GDM1 (cell line): Measurements from ENCODE around the gene PEAK1.

Experiments
- DNase-seq: peaks from one replicate; lab custom pipeline; 2025; lab: John Stamatoyannopoulos, UW

Gene PEAK1

GRCh38 chr15:77419836-77420609, at the start of gene PEAK1:
TSS of gene PEAK1 (minus strand) at chr15:77420104. CDS start at chr15:77181926, 238,178 bp downstream.
- DNase-seq, result peak; percentile 98

GRCh38 chr15:77468896-77469295, 49.0 kb upstream of the PEAK1 start:
- DNase-seq, result no peak

GRCh38 chr15:77466521-77466920, 46.6 kb upstream of the PEAK1 start:
- no peak for DNase-seq

- no peak for DNase-seq
Measured at GRCh38 chr15:77464129-77464865, 44.4 kb upstream of the PEAK1 start.

GRCh38 chr15:77461486-77461885, 41.6 kb upstream of the PEAK1 start:
- no peak for DNase-seq

GRCh38 chr15:77459031-77459430, 39.1 kb upstream of the PEAK1 start:
- no peak for DNase-seq

GRCh38 chr15:77457905-77458265, 38.0 kb upstream of the PEAK1 start:
- DNase-seq, result no peak

GRCh38 chr15:77457191-77457904, 37.4 kb upstream of the PEAK1 start:
- DNase-seq, result no peak

- DNase-seq, result no peak
Measured at GRCh38 chr15:77456746-77457145, 36.8 kb upstream of the PEAK1 start.

GRCh38 chr15:77455696-77456321, 35.9 kb upstream of the PEAK1 start:
- DNase-seq, result no peak

GRCh38 chr15:77454951-77455350, 35.0 kb upstream of the PEAK1 start:
- DNase-seq, result no peak

- DNase-seq, result no peak
Measured at GRCh38 chr15:77454265-77454664, 34.4 kb upstream of the PEAK1 start.

GRCh38 chr15:77446840-77447390, 27.0 kb upstream of the PEAK1 start:
- DNase-seq, result no peak

GRCh38 chr15:77440378-77440999, 20.6 kb upstream of the PEAK1 start:
- DNase-seq, result no peak

- no peak for DNase-seq
Measured at GRCh38 chr15:77437264-77437663, 17.4 kb upstream of the PEAK1 start.

- no peak for DNase-seq
Measured at GRCh38 chr15:77436822-77437221, 16.9 kb upstream of the PEAK1 start.

- DNase-seq, result no peak
Measured at GRCh38 chr15:77430652-77431051, 10.7 kb upstream of the PEAK1 start.

- no peak for DNase-seq
Measured at GRCh38 chr15:77430213-77430612, 10.3 kb upstream of the PEAK1 start.

GRCh38 chr15:77426871-77427270, 7.0 kb upstream of the PEAK1 start:
- DNase-seq, result no peak

- no peak for DNase-seq
Measured at GRCh38 chr15:77426377-77426776, 6.5 kb upstream of the PEAK1 start.

- DNase-seq, result no peak
Measured at GRCh38 chr15:77425104-77425503, 5.2 kb upstream of the PEAK1 start.

GRCh38 chr15:77421370-77421700, 1.4 kb upstream of the PEAK1 start:
- DNase-seq, result no peak
